KOPT-K1 (cell line): ENCODE measurements around the gene ACTN4.

Source experiments
- H3K27ac ChIP-seq: fragments of 200-600 bp; sonication (generic); 2 replicates; pipeline ENCODE4 v1.5.1; 2016; ENCODE audit warnings: antibody characterized with exemption, mild to moderate bottlenecking, low read depth, low read length; ENCODE audit not compliant: poor library complexity, severe bottlenecking
- H3K36me3 ChIP-seq: fragments of 200-600 bp; sonication (generic); 2 replicates; pipeline ENCODE4 v1.5.1; 2017; ENCODE audit warnings: antibody characterized with exemption, mild to moderate bottlenecking, low read length, moderate library complexity; ENCODE audit not compliant: insufficient read depth
- H3K9me3 ChIP-seq: fragments of 200-600 bp; sonication (generic); 2 replicates; pipeline ENCODE4 v1.5.1; 2017; ENCODE audit warnings: antibody characterized with exemption, low read length, mild to moderate bottlenecking; ENCODE audit not compliant: insufficient read depth, poor library complexity, severe bottlenecking

Gene ACTN4

GRCh38 chr19:38650172-38650775 lies 2.8 kb downstream of the ACTN4 start:
- Histone ChIP-seq H3K9me3 (no peaks in the 10 kb centered on the region), H3K36me3 (peaks cover 11% of the 10 kb centered on the region; the same call in 1 of the 2 replicates), H3K27ac (no peak overlapping the region)

GRCh38 chr19:38650911-38651584 lies 3.6 kb downstream of the ACTN4 start:
- Histone ChIP-seq H3K27ac (no peak overlapping the region), H3K9me3 (no peaks in the 10 kb centered on the region), H3K36me3 (peaks cover 11% of the 10 kb centered on the region; the same call in 1 of the 2 replicates)

GRCh38 chr19:38653028-38653571 lies 5.7 kb downstream of the ACTN4 start:
- peaks cover 15% of the 10 kb centered on the region; the same call in 1 of the 2 replicates for H3K36me3 ChIP-seq

GRCh38 chr19:38654628-38655055 lies 7.2 kb downstream of the ACTN4 start:
- peaks cover 15% of the 10 kb centered on the region; the same call in 1 of the 2 replicates for H3K36me3 ChIP-seq
- no peak overlapping the region for H3K27ac ChIP-seq
- H3K9me3 ChIP-seq = no peaks in the 10 kb centered on the region

More at GRCh38 chr19:38653028-38653571, 5.7 kb downstream of the ACTN4 start:
- Histone ChIP-seq H3K27ac (no peak overlapping the region), H3K9me3 (no peaks in the 10 kb centered on the region)

- H3K27ac ChIP-seq = no peak overlapping the region
- H3K9me3 ChIP-seq = no peaks in the 10 kb centered on the region
- peaks cover 15% of the 10 kb centered on the region; the same call in 1 of the 2 replicates for H3K36me3 ChIP-seq
These were observed 7.8 kb downstream of the ACTN4 start for GRCh38 chr19:38655148-38655824.

GRCh38 chr19:38656171-38656981 lies 8.9 kb downstream of the ACTN4 start:
- Histone ChIP-seq H3K9me3 (no peaks in the 10 kb centered on the region), H3K36me3 (peaks cover 15% of the 10 kb centered on the region; the same call in 1 of the 2 replicates), H3K27ac (no peak overlapping the region)

- Histone ChIP-seq H3K27ac (no peak overlapping the region), H3K9me3 (no peaks in the 10 kb centered on the region), H3K36me3 (peaks cover 15% of the 10 kb centered on the region; the same call in 1 of the 2 replicates)
These were observed 10.3 kb downstream of the ACTN4 start for GRCh38 chr19:38657633-38658222.

GRCh38 chr19:38658462-38659306 lies 11.2 kb downstream of the ACTN4 start:
- H3K36me3 ChIP-seq = peaks cover 15% of the 10 kb centered on the region; the same call in 1 of the 2 replicates
- no peaks in the 10 kb centered on the region for H3K9me3 ChIP-seq
- H3K27ac ChIP-seq = no peak overlapping the region

GRCh38 chr19:38660724-38661123 lies 13.3 kb downstream of the ACTN4 start:
- Histone ChIP-seq H3K36me3 (peaks cover 4% of the 10 kb centered on the region; the same call in 1 of the 2 replicates), H3K9me3 (no peaks in the 10 kb centered on the region), H3K27ac (no peak overlapping the region)

- Histone ChIP-seq H3K27ac (no peak overlapping the region), H3K36me3 (peaks cover 4% of the 10 kb centered on the region; the same call in 1 of the 2 replicates), H3K9me3 (no peaks in the 10 kb centered on the region)
These were observed 13.7 kb downstream of the ACTN4 start for GRCh38 chr19:38661136-38661535.

GRCh38 chr19:38661996-38662395 lies 14.5 kb downstream of the ACTN4 start:
- Histone ChIP-seq H3K27ac (no peak overlapping the region), H3K9me3 (no peaks in the 10 kb centered on the region), H3K36me3 (peaks cover 4% of the 10 kb centered on the region; the same call in 1 of the 2 replicates)

- Histone ChIP-seq H3K27ac (no peak overlapping the region), H3K36me3 (peaks cover 4% of the 10 kb centered on the region; the same call in 1 of the 2 replicates), H3K9me3 (no peaks in the 10 kb centered on the region)
These were observed 15.2 kb downstream of the ACTN4 start for GRCh38 chr19:38662537-38663155.

GRCh38 chr19:38663156-38663651 lies 15.8 kb downstream of the ACTN4 start:
- no peaks in the 10 kb centered on the region for H3K9me3 ChIP-seq
- H3K36me3 ChIP-seq = no peaks in the 10 kb centered on the region
- H3K27ac ChIP-seq = no peak overlapping the region
